Measurements from ENCODE around the gene CCL2.

CCL2 gene

GRCh38 chr17:34237458-34237857 is 17.6 kb upstream of the CCL2 start:
- in situ Hi-C loops (cut with MboI; ENCODE audit: low sequenced_read_pairs) = no loop called here

DNA sequence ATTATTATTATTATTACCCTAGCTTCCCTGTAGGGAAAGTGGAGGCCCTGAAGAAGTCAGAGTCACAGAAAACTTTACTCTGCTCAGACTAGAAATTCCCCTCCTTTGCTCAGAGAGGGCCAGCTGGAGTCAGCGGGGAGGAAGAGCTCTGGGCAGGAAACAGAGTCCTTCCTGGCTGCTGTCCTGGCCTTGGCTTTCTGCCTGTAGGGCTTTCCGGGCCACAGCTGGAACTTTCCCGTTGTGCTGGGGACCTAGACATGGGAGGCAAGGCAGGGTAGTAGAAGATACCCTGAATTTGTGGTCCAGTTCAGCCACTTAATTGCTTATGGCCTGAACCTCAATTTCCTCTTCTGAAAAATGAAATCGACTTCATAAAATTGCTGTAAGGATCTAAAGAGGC is 14.0 kb upstream of the CCL2 start:
- in situ Hi-C loops (cut with MboI; ENCODE audit: low sequenced_read_pairs) = no loop called here

DNA sequence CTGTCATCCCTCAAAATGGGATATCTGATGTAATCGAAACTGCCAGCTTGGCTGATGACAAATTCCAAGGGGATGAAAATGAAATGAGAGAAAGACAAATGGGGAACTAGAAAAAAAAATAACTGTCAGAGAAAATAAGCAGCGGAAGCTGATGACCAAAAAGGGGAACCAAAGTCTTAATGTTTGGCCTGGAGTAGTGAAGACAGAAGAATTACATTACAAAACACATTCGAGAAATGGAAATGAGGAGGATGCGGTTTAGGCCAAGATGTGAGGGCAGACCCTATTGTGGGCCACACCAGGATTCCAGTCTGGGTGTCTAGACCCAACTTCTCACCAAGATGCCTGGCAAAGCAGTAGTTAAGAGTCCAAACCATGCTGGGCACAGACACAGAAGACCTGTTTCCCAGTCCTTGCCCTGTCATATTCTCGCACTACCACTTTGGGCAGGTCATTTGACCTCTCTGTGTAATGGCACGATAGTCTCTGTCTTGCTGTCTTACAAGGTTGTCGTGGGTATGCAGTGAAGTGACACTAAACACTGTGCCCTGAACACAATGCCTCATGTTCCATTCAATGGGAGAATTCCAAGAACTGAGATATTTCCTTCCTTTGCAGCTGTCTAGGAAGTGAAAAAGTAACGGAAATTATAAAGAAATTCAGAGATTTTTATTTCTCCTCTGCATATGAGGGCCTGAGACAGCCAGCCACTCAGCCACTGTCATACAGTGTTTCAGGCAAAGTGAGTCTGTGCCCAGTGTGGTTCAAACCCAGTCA is 12.3 kb upstream of the CCL2 start:
- in situ Hi-C loops (cut with MboI; ENCODE audit: low sequenced_read_pairs) = no loop called here

DNA sequence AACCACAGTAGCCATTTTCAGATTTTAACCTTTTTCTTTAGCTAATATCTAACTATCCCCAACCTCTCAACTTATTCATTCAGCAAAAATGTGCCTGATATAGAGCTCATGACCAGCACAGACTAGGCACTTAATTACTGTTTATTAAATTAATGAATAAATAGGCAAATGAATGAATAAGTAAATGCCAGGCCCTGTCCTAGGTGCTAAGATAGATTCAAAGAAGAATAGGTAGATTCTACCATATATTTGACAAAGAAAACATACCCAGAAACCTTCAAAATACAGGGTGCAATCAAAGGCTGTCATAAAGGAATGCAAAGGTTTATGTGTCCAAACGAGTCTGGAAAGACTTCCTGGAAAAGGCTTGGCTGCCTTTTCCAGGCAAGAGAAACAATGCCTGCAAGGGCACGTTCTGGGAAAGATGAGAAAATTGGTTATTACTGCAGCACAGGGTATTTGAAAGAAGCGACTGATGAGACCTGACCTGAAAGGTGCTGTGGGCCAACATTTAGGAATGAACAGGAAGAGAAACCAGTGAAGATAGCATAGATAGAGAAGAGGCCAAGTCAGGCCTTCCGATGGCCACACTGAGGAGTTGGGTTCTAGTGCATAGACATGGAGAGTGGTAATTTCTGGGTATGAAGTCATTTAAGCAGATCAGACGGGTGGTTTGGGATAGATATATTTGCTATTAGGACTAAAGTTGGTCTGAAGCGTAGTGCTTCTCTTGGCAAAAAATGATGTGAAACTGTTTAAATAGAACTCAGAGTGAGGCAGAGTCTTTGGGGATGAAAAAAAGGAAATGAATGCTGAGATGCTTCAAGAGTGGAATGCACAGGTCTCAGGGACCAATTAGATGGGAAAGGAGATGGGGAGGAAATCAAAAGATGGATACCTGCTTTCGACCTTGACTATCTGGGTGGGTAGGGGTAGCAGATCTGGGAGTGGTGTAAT is 11.4 kb upstream of the CCL2 start:
- in situ Hi-C loops (cut with MboI; ENCODE audit: low sequenced_read_pairs) = no loop called here

- in situ Hi-C loops (cut with MboI; ENCODE audit: low sequenced_read_pairs) = loop anchor here (5.0 kb wide), 1 partner anchor 43 kb away; no protein-coding TSS in a partner anchor
Measured at GRCh38 chr17:34245351-34245905, 9.7 kb upstream of the CCL2 start.

DNA sequence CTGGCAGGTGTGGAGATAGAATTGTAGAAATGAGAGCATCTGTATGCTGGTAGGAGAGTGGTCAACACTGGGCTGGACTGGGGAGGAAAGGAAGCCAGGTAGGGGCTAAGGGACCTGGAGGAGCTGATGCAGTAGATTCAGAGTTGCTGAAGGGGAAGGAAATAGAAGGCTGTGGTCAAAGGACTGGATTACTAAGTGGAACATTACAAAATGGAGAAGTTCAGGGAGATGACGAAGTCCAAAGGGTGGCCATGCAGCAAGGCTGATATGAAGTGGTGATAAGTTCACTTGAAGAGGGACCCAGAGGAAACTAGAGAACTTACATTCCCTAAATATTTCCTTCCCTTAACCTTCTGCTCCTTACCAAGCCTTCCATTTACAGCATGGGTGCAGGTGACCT is 8.6 kb upstream of the CCL2 start:
- in situ Hi-C loops (cut with MboI; ENCODE audit: low sequenced_read_pairs) = loop anchor here (5.0 kb wide), 1 partner anchor 44 kb away; no protein-coding TSS in a partner anchor

DNA sequence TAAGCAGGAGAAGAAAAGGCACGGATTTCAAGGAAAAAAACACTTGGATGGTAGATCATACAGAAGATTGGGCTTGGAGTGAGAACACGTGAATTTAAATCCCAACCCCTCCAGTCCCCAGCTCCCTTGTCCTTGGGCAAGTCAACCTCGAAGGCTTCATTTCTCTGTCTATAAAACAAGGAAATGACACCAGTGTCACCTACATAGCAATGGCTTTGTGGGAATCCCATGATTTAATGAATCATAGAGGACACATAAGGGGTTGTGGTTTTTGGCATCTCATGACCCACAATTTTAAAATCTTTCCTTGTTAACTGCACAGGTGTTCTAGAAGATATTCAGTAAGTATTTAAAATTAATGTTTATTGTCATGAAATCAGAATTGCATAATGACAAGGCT is 8.2 kb upstream of the CCL2 start:
- in situ Hi-C loops (cut with MboI; ENCODE audit: low sequenced_read_pairs) = loop anchor here (5.0 kb wide), 1 partner anchor 45 kb away; no protein-coding TSS in a partner anchor

- in situ Hi-C loops (cut with MboI; ENCODE audit: low sequenced_read_pairs) = loop anchor here (5.0 kb wide), 1 partner anchor 46 kb away; no protein-coding TSS in a partner anchor
Measured at GRCh38 chr17:34248511-34249024, 6.5 kb upstream of the CCL2 start.

DNA sequence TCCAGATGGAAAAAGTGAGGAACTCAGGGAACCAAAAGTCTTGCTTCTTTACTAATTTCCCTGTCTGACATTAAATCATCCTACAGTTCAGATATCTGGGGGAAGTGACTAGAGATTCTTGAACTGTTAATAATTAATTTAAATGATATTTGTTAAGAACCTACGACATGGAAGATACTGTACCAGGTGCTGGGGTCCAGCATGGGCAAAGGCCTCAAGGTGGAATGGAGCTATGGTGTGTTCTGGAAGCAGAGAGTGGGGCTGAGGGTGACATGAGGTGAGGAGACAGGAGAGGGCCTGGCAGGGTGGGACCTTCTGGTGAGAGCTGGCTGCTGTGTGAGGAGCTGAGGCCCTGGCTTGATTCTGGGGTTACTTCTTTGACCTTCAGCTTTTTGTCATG is 6.0 kb upstream of the CCL2 start:
- in situ Hi-C loops (cut with MboI; ENCODE audit: low sequenced_read_pairs) = loop anchor here (5.0 kb wide), 1 partner anchor 47 kb away; no protein-coding TSS in a partner anchor

- in situ Hi-C loops (cut with MboI; ENCODE audit: low sequenced_read_pairs) = loop anchor here (5.0 kb wide), 1 partner anchor 47 kb away; no protein-coding TSS in a partner anchor
Measured at GRCh38 chr17:34249478-34249877, 5.6 kb upstream of the CCL2 start.

DNA sequence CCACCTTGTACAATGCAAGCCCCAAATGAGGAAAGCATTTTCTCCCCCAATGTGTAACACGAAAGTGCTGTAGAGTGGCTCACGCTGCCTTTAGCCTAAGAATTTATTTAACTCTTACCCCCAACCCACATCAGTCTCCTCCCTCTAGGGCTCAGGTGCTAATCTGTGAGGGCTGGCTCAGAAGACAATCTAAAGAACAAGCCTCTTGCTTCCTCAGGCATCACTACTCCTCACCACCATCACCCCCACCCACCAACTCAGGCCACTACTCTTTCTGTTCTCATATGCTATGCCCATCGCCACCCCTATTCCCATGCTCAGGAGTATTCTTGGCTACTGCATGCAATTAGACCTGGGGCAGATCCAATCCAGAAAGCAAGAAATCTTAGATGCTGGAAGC is 3.9 kb upstream of the CCL2 start:
- in situ Hi-C loops (cut with MboI; ENCODE audit: low sequenced_read_pairs) = no loop called here

DNA sequence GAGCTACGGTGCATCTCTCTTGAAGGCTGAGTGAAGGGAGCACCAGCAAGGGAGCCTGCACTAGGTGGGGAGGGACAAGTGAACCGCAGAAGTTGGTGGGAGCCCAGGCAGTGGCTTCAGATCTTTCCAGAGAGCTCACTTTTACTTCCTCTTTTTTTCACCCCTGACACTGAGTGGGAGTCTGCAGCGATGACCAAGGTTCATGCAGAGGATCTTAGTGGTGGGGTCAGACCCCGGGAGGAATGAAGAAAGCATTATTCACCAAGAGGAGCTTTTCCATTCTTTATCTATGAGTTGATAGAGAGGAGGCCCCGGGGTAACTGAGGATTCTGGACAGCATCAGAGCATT is 3.0 kb upstream of the CCL2 start:
- in situ Hi-C loops (cut with MboI; ENCODE audit: low sequenced_read_pairs) = no loop called here

DNA sequence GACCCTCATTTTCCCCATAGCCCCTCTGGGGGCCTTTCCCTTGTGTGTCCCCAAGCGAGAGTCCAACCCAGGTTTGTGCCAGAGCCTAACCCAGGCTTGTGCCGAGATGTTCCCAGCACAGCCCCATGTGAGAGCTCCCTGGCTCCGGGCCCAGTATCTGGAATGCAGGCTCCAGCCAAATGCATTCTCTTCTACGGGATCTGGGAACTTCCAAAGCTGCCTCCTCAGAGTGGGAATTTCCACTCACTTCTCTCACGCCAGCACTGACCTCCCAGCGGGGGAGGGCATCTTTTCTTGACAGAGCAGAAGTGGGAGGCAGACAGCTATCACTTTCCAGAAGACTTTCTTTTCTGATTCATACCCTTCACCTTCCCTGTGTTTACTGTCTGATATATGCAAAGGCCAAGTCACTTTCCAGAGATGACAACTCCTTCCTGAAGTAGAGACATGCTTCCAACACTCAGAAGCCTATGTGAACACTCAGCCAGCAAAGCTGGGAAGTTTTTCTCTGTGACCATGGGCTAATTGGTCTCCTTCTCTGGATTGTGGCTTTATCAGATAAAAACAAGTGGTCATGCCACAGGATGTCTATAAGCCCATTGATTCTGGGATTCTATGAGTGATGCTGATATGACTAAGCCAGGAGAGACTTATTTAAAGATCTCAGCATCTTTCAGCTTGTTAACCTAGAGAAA is 2.5 kb upstream of the CCL2 start:
- in situ Hi-C loops (cut with MboI; ENCODE audit: low sequenced_read_pairs) = no loop called here

DNA sequence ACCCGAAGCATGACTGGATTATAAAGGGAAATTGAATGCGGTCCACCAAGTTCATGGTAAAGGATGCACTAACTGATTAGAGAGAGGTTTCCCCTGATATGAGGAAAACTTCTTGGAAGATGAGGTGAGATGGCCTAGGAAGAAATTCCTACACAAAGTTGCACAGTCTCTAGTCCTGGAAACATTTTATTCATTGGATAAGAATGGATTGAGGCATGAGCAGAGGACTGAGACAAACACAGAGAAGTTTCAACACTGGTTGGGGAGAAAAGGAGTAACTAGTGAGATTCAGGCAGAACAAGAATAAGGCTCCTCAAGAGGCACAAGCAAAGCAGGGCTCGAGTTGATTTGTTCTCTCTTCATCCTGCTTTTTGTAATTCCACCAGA is 2.0 kb upstream of the CCL2 start:
- in situ Hi-C loops (cut with MboI; ENCODE audit: low sequenced_read_pairs) = no loop called here

DNA sequence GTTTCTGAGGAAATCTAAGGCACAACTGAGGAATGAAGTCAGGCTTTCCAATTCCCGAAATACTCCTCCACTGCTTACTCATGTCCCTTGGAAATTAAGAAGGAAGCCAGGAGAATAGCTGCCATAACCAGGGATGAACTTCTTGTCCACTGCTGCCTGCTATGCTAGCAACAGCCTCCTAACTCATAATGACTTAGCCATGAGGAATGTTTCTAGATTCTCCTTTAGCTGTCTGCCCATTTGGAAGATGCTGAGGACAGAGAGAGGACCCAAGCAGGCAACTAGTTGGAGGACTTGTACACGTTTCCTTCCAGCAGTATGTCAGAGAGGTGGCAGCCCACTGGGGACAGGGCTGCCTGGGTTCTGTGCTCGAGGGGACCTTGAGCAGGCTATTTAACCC is 939 bp upstream of the CCL2 start:
- in situ Hi-C loops (cut with MboI; ENCODE audit: low sequenced_read_pairs) = no loop called here

GRCh38 chr17:34255381-34255732 is 272 bp downstream of the CCL2 start:
- in situ Hi-C loops (cut with MboI; ENCODE audit: low sequenced_read_pairs) = no loop called here

DNA sequence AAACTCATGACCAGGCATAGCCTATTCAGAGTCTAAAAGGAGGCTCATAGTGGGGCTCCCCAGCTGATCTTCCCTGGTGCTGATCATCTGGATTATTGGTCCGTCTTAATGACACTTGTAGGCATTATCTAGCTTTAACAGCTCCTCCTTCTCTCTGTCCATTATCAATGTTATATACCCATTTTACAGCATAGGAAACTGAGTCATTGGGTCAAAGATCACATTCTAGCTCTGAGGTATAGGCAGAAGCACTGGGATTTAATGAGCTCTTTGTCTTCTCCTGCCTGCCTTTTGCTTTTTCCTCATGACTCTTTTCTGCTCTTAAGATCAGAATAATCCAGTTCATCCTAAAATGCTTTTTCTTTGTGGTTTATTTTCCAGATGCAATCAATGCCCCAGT is 756 bp downstream of the CCL2 start:
- in situ Hi-C loops (cut with MboI; ENCODE audit: low sequenced_read_pairs) = no loop called here

GRCh38 chr17:34257299-34257985 is 2.4 kb downstream of the CCL2 start:
- in situ Hi-C loops (cut with MboI; ENCODE audit: low sequenced_read_pairs) = no loop called here

- in situ Hi-C loops (cut with MboI; ENCODE audit: low sequenced_read_pairs) = no loop called here
Measured at GRCh38 chr17:34257986-34258326, 2.9 kb downstream of the CCL2 start.

GRCh38 chr17:34259146-34259545 is 4.1 kb downstream of the CCL2 start:
- in situ Hi-C loops (cut with MboI; ENCODE audit: low sequenced_read_pairs) = no loop called here
